ENCODE data around the gene TRIM29.

The TRIM29 gene

GRCh38 chr11:120122924-120123683 lies 14.8 kb downstream of the TRIM29 start:
- DNase-seq, result no peak

DNA sequence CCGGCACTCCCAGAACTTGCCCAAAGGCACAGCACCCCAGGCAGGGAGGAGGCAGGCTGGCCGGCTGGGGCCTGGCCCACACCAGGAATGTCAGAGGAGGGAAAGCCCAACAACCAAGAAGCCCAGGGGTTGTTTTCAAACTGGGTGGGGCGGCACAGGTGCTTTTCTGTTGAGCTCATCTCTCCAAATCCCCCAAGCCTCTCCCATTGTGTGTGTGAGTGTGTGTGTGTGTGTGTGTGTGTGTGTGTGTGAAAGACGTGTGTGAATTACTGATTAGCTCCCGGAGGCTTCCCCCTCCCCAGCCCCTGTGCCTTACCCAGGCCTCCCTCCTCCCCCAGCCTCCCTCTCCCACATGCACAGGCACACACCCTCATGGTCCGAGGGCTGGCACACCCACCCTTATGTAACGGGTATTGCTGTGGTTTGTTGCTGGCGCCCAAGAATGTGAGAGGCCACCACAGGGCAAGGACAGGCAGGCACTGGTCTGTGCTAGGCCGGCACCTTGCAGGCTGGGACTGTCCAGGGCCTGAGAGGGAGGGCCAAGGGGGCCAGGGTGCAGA lies 15.9 kb downstream of the TRIM29 start:
- no peak for DNase-seq

- DNase-seq, result no peak
Measured at GRCh38 chr11:120121336-120121735, 16.6 kb downstream of the TRIM29 start.

- DNase-seq, result no peak
Measured at GRCh38 chr11:120120805-120121335, 17.0 kb downstream of the TRIM29 start.

GRCh38 chr11:120119121-120119520 lies 18.8 kb downstream of the TRIM29 start:
- DNase-seq, result no peak

DNA sequence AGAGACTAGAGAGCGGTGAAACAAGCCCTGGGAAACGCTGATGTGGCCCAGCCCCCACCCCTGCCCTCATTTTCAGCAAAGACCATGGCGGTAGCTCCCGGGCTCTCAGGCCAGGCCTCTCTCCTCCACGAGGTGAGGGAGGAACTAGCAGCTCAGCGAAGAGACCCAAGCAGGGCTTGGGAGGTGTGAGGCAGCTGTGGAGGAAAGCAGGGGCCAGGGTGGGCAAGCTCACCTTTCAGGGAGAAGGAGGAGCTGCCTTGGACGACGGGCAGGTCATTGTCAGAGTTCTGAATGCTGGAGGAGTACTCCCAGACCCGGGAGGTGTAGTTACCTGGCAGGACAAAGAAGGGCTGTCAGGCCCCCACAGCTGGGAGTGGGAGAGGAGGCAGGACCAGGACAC lies 19.9 kb downstream of the TRIM29 start:
- no peak for DNase-seq

- DNase-seq, result no peak
Measured at GRCh38 chr11:120116966-120117365, 20.9 kb downstream of the TRIM29 start.

DNA sequence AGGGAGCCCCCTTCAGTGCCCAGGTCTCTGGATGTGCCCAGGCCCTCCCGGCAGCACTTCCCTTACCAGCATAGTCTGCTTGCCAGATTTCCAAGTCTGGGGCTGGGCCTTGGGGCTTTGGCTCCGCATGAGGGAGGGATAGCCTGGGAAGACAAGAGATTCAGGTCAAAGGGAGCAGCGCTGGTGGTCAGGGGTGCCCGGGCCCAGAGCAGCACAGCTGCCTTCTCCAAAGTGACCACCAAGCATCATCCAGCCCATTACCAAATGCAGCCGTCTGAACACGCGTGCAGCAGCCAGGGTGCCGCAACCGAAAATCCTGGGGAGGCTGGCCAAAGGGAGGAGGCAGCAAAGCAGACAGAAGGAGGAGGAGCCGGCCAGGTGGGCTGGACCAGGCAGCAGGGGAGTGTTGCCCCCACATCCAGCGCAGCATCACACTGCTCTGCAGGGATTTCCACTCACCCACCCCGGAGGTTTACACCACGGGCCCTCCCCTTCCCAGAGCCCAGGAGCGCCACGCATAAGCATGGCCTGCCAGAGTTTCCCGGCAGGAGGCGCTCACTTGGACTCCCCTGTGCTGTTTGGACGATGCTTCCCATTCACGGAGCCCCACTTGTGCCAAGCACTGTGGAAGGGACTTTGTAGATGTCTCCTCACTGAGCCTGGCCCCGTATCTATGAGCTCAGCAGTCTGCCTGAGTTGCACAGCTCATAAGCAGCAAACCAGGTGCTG lies 22.5 kb downstream of the TRIM29 start:
- peak; percentile 3 for DNase-seq

DNA sequence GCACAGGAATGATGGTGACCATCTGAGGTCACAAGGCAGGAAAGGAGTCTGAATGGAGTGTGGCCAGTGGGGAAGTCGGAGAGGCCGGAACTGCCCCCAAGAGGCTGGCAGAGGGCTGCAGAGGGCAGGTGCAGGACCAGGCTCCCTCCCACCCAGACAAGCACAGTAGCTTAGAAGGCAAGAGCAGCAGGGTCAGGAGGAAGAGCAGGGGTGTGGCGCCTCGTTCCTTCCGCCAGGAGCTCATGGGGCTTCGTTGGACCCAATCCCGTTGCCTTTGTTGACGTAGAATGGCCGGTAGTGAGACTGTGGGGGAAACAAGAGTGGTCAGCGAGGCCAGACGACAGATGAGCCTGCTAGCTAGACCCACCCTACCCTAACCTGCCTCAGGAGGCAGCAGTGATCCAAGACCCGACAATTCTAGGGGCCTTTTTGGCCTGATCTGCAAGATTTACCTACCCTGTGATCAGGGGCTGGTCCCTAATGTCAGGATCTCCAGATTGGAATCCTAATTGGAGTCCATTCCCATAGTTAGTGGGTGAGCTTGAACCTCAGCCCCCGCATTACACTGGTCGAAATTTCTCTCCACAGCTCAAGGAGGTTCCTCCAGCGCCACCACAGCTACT lies 25.6 kb downstream of the TRIM29 start:
- DNase-seq, result no peak

GRCh38 chr11:120109531-120109930 lies 28.4 kb downstream of the TRIM29 start:
- DNase-seq, result no peak

DNA sequence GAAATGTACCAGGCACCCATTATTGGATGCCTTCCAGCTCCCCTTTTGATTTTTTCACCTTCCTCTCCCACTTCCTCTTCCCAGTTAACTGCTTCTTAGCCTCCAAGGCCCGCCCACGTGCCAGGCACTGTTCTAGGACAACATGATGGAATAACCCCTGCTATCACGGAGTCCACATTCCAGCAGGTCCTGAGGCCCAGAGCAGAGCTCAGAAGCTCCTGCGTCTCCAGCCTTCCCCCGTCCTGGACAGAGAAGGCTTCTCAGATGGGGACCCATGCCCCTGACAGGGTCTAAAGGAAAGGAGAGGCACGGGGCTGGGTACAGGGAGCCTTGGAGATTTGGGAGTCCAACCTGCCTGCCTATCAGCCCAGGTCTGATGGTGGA lies 29.1 kb downstream of the TRIM29 start:
- no peak for DNase-seq

DNA sequence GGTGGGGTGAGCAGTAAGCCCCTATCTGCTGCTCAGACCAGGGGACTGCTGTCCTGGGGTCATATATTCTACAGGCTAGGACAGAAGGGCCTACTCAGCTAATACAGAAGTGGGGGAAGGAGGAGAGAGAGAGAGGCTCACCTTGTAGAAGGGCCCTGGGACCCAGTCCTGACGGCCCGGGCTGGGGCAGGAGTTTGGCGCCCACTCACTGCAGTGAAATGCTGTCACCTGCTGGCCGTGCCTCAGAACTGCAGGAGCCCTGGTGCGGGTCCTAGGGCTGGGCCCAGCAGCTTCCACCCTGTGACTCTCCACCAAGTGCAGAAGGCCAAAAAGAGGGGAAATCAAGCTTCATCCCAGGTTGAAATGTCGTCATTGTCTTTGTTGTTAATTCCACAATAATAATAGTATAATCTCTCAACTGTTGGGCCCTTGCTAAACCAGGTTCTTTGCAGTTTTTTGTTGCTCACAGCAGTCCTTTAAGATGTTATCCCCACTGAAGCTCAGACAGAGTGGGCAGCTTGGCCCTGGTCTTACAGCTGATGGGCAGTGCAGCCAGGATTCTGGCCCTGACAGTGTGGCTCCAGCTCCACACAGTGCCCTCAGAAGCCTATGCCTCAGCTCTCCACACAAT lies 29.6 kb downstream of the TRIM29 start:
- peak; percentile 71 for DNase-seq

- no peak for DNase-seq
Measured at GRCh38 chr11:120107692-120108091, 30.2 kb downstream of the TRIM29 start.

GRCh38 chr11:120106354-120107150 lies 31.4 kb downstream of the TRIM29 start:
- no peak for DNase-seq

- no peak for DNase-seq
Measured at GRCh38 chr11:120105576-120105975, 32.3 kb downstream of the TRIM29 start.

DNA sequence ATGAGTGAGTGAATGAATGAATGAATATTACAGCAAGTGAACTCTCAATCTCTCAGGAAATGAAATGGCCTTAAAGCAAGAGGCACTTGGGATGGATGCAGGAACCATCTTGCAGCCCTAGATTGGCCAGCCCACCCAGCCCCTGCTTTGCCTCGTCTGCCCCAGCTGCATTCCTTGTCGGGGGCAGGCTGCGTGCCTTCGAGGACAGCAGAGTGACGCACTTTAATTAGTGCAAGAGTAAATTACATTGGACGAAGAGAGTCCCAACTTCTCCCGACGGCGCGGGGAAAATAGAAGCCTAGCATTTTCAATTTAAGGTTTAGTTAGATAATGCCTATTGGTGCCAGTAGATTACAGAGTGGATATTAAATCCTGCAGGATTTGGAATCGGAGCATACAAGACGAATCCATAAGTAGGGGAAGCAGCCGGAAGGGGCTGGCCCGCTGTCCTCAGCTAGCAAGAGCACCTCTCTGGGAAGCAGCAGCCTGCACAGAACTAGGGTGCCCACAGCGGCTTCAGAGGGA lies 33.8 kb downstream of the TRIM29 start:
- no peak for DNase-seq

DNA sequence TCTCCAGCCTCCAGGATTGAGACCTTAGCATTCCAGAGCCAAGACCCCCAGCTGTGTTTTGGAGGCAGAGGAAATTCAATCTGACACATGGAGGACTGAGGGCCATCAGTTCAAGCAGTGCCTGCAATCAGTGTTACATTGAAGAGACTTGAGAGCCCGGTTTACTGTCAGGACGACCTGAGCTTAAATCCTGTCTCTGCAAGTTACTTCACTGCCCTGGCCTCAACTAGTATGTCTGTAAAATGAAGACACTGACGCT lies 35.1 kb downstream of the TRIM29 start:
- DNase-seq, result no peak

GRCh38 chr11:120102050-120102863 lies 35.7 kb downstream of the TRIM29 start:
- DNase-seq, result no peak

DNA sequence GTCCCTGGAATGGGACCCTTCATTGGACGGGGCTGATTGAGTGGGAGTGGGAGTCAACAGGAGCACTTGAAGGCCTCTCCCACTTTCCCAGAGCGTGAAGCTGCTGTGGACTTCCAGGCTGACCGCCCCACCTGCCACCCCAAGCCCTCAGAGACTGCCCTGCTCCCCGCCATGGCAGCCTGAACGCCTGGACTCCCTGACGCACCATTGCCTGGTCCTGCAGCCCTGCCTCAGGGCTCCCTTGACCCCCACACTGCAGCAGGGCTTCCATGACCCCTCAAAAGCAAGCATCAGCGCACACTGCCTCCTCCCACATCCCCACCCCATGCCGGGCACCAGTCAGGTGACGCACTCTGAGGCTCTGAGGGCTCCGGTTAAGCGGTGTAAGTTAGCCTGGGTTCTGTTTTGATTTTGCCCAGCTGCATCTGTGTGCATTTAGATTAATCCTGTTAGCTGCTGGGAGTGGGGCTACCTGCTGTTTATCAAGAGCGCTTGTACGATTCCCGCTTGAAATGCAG lies 39.4 kb downstream of the TRIM29 start:
- DNase-seq, result no peak

- no peak for DNase-seq
Measured at GRCh38 chr11:120097721-120098385, 40.1 kb downstream of the TRIM29 start.
